B cell (primary cell): Measurements from ENCODE around the gene PLEKHM3.

Experiments
- EZH2 ChIP-seq: IDR thresholded peaks from 2 replicates; pipeline ENCODE4 v1.6.1; 2012; ENCODE audit warnings: borderline replicate concordance, low read depth, mild to moderate bottlenecking, moderate library complexity, low read length; ENCODE audit not compliant: insufficient read depth, poor library complexity, severe bottlenecking
- TF ChIP-seq, protein P1 (sequence below): fragments of 200-600 bp; IDR thresholded peaks from one replicate; pipeline ENCODE4 v1.8.0; 2022; ENCODE audit warnings: antibody characterized with exemption, mild to moderate bottlenecking

- TF ChIP-seq EZH2: no peak
- TF ChIP-seq, protein P1, sequence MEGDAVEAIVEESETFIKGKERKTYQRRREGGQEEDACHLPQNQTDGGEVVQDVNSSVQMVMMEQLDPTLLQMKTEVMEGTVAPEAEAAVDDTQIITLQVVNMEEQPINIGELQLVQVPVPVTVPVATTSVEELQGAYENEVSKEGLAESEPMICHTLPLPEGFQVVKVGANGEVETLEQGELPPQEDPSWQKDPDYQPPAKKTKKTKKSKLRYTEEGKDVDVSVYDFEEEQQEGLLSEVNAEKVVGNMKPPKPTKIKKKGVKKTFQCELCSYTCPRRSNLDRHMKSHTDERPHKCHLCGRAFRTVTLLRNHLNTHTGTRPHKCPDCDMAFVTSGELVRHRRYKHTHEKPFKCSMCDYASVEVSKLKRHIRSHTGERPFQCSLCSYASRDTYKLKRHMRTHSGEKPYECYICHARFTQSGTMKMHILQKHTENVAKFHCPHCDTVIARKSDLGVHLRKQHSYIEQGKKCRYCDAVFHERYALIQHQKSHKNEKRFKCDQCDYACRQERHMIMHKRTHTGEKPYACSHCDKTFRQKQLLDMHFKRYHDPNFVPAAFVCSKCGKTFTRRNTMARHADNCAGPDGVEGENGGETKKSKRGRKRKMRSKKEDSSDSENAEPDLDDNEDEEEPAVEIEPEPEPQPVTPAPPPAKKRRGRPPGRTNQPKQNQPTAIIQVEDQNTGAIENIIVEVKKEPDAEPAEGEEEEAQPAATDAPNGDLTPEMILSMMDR: no peak
These were observed 64.4 kb downstream of the PLEKHM3 start for GRCh38 chr2:207960911-207961310.
